Astrocyte of the cerebellum (primary cell): Measurements from ENCODE around the gene JUND.

Experiments used
- DNase-seq: peaks from one replicate; pipeline ENCODE4 v3.0.0-alpha.2; 2011; ENCODE audit warnings: low read depth
- H3K4me3 ChIP-seq: 2 replicates; pipeline ENCODE4 v1.5.1; 2011; ENCODE audit warnings: mild to moderate bottlenecking, low read depth, low read length, moderate library complexity
- CTCF ChIP-seq: IDR thresholded peaks from 2 replicates; pipeline ENCODE4 v1.5.1; 2012; ENCODE audit warnings: low read length, low read depth, moderate library complexity, mild to moderate bottlenecking; ENCODE audit errors: missing control alignments
- in situ Hi-C: cut with HindIII; loops from 2 replicates; pipeline ENCODE4 v1.10.0; 2017; ENCODE audit warnings: low sequenced_read_pairs

Gene JUND

GRCh38 chr19:18269070-18269723, 12.2 kb downstream of the JUND start:
- DNase-seq: no peak
- TF ChIP-seq CTCF: no peak
- in situ Hi-C loops: no loop called here
- no peak overlapping the region for H3K4me3 ChIP-seq

DNA sequence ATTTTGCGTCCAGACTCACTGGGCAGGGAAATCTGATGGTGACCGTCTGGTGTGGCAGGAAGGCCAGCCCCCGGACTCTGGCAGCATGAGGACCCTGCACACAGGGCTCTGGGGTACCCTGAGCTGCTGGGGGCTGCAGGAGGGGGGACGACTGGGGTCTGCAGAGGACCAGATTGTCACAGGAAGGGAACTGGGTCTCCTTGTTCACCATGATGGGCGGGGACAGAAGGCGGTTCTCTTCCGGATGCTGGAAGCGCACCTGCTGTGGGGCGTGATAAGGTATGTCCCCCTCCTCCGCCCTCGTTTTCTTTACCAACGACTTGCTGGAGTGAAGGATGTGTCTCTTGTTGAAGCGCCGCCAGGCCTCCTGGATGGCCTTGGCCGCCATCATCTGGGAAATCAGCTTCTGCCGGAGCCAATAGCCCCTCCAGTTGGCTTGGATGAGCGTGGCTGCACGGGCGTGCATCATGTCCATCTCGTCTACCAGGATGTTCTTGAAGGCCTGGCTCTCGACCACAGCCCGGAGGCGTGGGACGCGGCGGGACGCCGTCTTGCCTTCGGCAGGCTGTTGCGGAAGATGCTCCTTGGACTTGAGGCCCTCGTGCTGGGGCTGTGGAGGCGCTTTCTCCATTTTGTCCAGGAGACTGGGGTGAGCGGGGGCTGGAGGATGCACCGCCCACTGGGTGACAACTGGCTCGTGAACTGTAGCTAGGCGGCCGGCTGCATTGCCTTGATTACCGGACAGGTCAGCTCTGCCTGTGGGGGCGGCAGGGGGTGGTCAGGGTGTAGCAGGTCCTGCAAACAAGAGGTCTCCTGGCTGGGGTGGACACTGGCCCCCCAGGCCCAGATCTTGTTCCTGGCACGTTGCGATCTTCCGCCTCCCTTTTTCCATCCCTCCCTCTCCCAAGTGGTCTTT, 14.4 kb downstream of the JUND start:
- no peak for TF ChIP-seq CTCF
- no peak overlapping the region for H3K4me3 ChIP-seq
- in situ Hi-C loops: no loop called here
- DNase-seq: no peak

DNA sequence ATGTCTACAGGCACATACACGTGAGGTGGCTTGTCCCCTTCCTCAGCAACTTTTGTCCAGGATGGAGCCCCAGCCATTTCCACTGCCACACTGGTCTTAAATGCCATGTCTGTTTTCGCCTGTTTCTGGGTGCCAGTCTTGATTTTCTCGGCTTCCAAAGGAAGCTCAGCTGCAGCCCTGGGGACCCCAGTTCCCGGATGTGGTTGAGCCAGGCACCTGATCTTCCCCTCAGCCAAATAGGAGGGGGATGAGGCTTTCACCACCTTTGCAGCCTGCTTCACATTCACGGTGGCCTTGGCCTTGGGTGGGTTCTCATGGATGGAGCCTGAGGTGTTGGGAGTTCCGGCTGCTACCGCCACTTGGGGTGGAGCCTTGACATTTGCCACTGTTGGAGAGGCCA, 15.8 kb downstream of the JUND start:
- no peak for TF ChIP-seq CTCF
- no peak overlapping the region for H3K4me3 ChIP-seq
- DNase-seq: no peak
- in situ Hi-C loops: no loop called here

- in situ Hi-C loops: loop anchor here (5.0 kb wide), 1 partner anchor 83 kb away; no protein-coding TSS in a partner anchor
- TF ChIP-seq CTCF: no peak
- no peak for DNase-seq
- H3K4me3 ChIP-seq: no peak overlapping the region
These were observed 16.4 kb downstream of the JUND start for GRCh38 chr19:18264971-18265540.

DNA sequence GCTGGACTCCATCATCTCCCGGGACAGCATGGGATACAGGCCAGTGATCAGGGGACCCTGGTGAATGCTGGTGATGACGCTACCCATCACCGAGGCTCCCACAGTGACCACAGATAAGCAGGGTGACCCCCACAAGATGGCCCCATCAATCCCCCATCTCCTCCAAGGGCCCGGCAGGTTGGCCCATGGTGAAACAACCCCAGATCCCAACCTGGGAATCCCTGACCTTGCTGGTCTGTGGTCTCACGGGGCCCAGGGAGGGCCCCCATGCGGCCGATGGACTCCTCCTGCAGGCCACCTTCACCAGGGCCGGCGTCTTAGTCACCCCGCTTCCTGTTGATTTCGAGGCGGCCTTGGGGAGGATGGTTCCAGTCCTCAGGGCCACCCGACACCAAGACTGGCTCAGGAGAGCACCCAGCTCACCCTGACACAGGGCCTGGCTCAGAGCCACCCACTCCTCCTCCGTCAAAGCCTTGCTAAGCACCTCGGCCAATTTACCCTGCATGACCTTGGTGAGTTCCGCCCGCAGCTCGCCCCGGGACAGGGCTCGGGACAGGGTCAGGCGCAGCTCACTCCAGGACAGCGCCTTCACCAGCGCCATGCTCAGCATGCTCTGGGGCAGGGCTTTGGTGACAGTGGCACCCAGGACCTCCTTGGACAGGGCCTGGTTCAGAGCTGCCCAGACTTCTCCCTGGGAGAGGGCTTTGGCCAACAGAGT, 17.1 kb downstream of the JUND start:
- DNase-seq: no peak
- in situ Hi-C loops: loop anchor here (5.0 kb wide), 1 partner anchor 82 kb away; no protein-coding TSS in a partner anchor
- TF ChIP-seq CTCF: no peak
- no peak overlapping the region for H3K4me3 ChIP-seq
